NCI-H524 (cell line): ENCODE data around the gene RINL.
A peak's percentile ranks its signal among the peaks of the same experiment; 100 is the strongest.

Experiments used
- DNase-seq, 2 experiments: peaks; one replicate each; lab custom pipeline; 2025; lab: John Stamatoyannopoulos, UW

Gene RINL

GRCh38 chr19:38877781-38878574 is at the start of gene RINL:
Gene RINL, minus strand, starts transcription at chr19:38878275. Its CDS starts 1,533 bp downstream, at chr19:38876742.
- peak; percentile 85 to 93 for DNase-seq

- DNase-seq = no peak
These were observed 46.3 kb upstream of the RINL start for GRCh38 chr19:38924388-38924787.

GRCh38 chr19:38922482-38922881 is 44.4 kb upstream of the RINL start:
- DNase-seq = no peak

GRCh38 chr19:38921420-38922274 is 43.6 kb upstream of the RINL start:
- DNase-seq = no peak

GRCh38 chr19:38920602-38921419 is 42.7 kb upstream of the RINL start:
- no peak for DNase-seq

GRCh38 chr19:38919837-38920601 is 41.9 kb upstream of the RINL start:
- DNase-seq = no peak

- no peak for DNase-seq
These were observed 40.5 kb upstream of the RINL start for GRCh38 chr19:38918526-38918925.

- DNase-seq = peak in 1 of 2 experiments; percentile 23
These were observed 39.9 kb upstream of the RINL start for GRCh38 chr19:38917921-38918491.

GRCh38 chr19:38917516-38917915 is 39.4 kb upstream of the RINL start:
- no peak for DNase-seq

GRCh38 chr19:38915329-38916321 is 37.5 kb upstream of the RINL start:
- DNase-seq = no peak

GRCh38 chr19:38913958-38914357 is 35.9 kb upstream of the RINL start:
- no peak for DNase-seq

GRCh38 chr19:38912600-38913514 is 34.8 kb upstream of the RINL start:
- no peak for DNase-seq

GRCh38 chr19:38911388-38912001 is 33.4 kb upstream of the RINL start:
- DNase-seq = no peak

- DNase-seq = no peak
These were observed 32.4 kb upstream of the RINL start for GRCh38 chr19:38910488-38910887.

- DNase-seq = no peak
These were observed 30.8 kb upstream of the RINL start for GRCh38 chr19:38908911-38909310.

- no peak for DNase-seq
These were observed 29.6 kb upstream of the RINL start for GRCh38 chr19:38907670-38908069.

- DNase-seq = no peak
These were observed 29.2 kb upstream of the RINL start for GRCh38 chr19:38907227-38907626.

GRCh38 chr19:38905620-38906019 is 27.5 kb upstream of the RINL start:
- no peak for DNase-seq
